Measurements from ENCODE around the gene MED7. TPM values are rescaled to one million over a fixed set of nuclear protein-coding genes. Genes with fewer than 3 reads are reported as not detected.

The MED7 gene
- total RNA-seq, 1 donor from 2014 or later = 11.2 TPM

- H3K4me1 ChIP-seq = no peaks in the 10 kb centered on the region
- no peak for ATAC-seq
- intact Hi-C loops (cut with DNase I) = no loop called here
- H3K9me3 ChIP-seq = no peaks in the 10 kb centered on the region
- DNase-seq = no peak
- H3K4me3 ChIP-seq = no peak overlapping the region
- no peaks in the 10 kb centered on the region for H3K36me3 ChIP-seq
- no peak overlapping the region for H3K27ac ChIP-seq
- no peak for TF ChIP-seq CTCF (IDR thresholded peaks at IDR 0.05)
- H3K27me3 ChIP-seq (ENCODE audit: low read depth) = no peaks in the 10 kb centered on the region
Observed at GRCh38 chr5:157175071-157175612, 32.5 kb upstream of the MED7 start.

DNA sequence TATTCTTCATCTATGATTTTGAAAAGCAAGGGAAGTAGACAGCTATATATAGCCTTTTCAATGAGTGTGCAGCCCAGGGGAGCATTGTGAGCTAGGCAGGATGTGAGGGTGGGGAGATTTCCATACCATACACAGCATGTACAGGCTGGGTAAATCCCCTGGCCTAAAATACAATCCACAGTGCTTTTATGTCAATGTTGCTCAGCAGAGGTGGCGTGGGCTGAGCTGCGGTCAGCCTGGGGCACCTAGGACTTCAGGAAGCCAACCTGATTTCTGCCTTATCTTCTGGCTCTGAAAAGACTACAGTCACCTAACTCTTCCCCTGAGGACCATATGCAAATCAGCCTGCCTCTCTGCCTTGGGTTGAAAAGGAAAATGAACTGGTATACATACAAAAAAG lies 29.7 kb upstream of the MED7 start:
- ATAC-seq (no peak), DNase-seq (no peak)
- H3K4me1 ChIP-seq = no peaks in the 10 kb centered on the region
- H3K27ac ChIP-seq = no peak overlapping the region
- intact Hi-C loops (cut with DNase I) = no loop called here
- H3K27me3 ChIP-seq (ENCODE audit: low read depth) = peaks cover 6% of the 10 kb centered on the region
- TF ChIP-seq CTCF (IDR thresholded peaks at IDR 0.05) = no peak
- H3K4me3 ChIP-seq = no peak overlapping the region
- no peaks in the 10 kb centered on the region for H3K36me3 ChIP-seq
- H3K9me3 ChIP-seq = no peaks in the 10 kb centered on the region

DNA sequence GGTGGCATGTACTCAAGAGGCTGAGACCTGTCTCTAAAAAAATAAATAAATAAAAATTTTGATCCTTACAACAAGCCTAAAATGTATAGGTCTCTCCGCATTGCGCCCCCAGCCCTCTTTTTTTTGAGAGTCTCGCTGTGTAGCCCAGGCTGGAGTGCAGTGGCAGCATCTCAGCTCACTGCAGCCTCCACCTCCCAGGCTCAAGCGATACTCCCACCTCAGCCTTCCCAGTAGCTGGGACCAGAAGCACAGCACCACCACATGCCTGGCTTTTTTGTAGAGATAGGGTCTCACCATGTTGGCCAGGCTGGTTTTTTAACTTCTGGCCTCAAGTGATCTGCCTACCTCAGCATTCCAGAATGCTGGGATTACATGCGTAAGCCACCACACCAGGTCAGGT lies 25.6 kb upstream of the MED7 start:
- DNase-seq = no peak
- peaks cover 8% of the 10 kb centered on the region for H3K27me3 ChIP-seq (ENCODE audit: low read depth)
- intact Hi-C loops (cut with DNase I) = no loop called here
- no peaks in the 10 kb centered on the region for H3K36me3 ChIP-seq
- no peak overlapping the region for H3K27ac ChIP-seq
- H3K4me1 ChIP-seq = no peaks in the 10 kb centered on the region
- no peak for ATAC-seq
- no peak overlapping the region for H3K4me3 ChIP-seq
- no peak for TF ChIP-seq CTCF (IDR thresholded peaks at IDR 0.05)
- no peaks in the 10 kb centered on the region for H3K9me3 ChIP-seq

DNA sequence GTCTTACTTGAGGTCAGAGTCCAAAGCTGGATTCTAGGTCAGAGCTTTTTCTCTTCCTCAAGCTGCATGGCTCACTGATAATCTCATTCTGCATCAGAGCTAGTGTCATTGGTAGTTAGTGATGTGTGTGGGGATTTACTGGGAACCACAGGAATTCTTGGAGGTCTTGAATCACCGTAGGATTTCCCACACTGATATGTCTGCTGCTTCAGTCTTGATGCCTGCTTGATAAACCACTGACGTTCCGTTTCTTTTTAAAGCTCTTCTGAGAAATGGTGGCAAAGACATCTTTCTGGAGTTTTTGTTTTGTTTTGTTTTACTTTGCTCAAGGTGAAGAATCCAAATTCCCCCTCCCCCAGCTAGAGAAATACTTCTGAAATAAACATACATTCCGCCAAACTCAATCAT lies 24.6 kb upstream of the MED7 start:
- H3K27ac ChIP-seq = no peak overlapping the region
- TF ChIP-seq CTCF (IDR thresholded peaks at IDR 0.05) = no peak
- H3K4me1 ChIP-seq = no peaks in the 10 kb centered on the region
- no peaks in the 10 kb centered on the region for H3K9me3 ChIP-seq
- intact Hi-C loops (cut with DNase I) = no loop called here
- no peak for ATAC-seq
- H3K27me3 ChIP-seq (ENCODE audit: low read depth) = peaks cover 8% of the 10 kb centered on the region
- no peaks in the 10 kb centered on the region for H3K36me3 ChIP-seq
- DNase-seq = no peak
- no peak overlapping the region for H3K4me3 ChIP-seq

GRCh38 chr5:157166214-157167213 lies 23.8 kb upstream of the MED7 start, which contains the start of gene GARIN3:
GARIN3 (minus strand) TSS chr5:157166264; CDS start chr5:157166168, 96 bp downstream.
- Histone ChIP-seq H3K9me3 (no peaks in the 10 kb centered on the region), H3K27ac (no peak within 1 kb of the TSS), H3K27me3 (ENCODE audit: low read depth) (peaks cover 8% of the 10 kb centered on the region), H3K36me3 (no peaks in the 10 kb centered on the region), H3K4me3 (no peak within 1 kb of the TSS), H3K4me1 (no peaks in the 10 kb centered on the region)
- TF ChIP-seq CTCF (IDR thresholded peaks at IDR 0.05) = no peak
- no peak for ATAC-seq
- intact Hi-C loops (cut with DNase I) = no loop called here
- no peak for DNase-seq
